Middle frontal gyrus (tissue), 1 donor: ENCODE data around the gene ZNF616.
A peak's percentile ranks its signal among the peaks of the same experiment; 100 is the strongest.
"Not testable (repeated sequence)": the region's sequence is repeated elsewhere in the genome, so short reads cannot be mapped to it uniquely, and the experiment has no call there.

Experiments
- DNase-seq: peaks from one replicate; pipeline ENCODE4 v3.0.0-alpha.2; 2015; ENCODE audit warnings: low spot score; ENCODE audit errors: extremely low spot score

The ZNF616 gene

GRCh38 chr19:52110780-52111179 lies 29.0 kb downstream of the ZNF616 start:
- DNase-seq = no peak

- DNase-seq = no peak
Observed at GRCh38 chr19:52102782-52103181, 37.0 kb downstream of the ZNF616 start.

GRCh38 chr19:52101866-52102562 lies 37.7 kb downstream of the ZNF616 start:
- no peak for DNase-seq

GRCh38 chr19:52099497-52100138 lies 40.1 kb downstream of the ZNF616 start:
- DNase-seq = no peak

GRCh38 chr19:52096416-52096815 lies 43.3 kb downstream of the ZNF616 start:
- DNase-seq = not testable (repeated sequence)

GRCh38 chr19:52095172-52096014 lies 44.3 kb downstream of the ZNF616 start, which contains the start of gene ZNF841:
ZNF841 (minus strand) TSS chr19:52095765; CDS start chr19:52084801, 10,964 bp downstream.
- DNase-seq = peak; percentile 77

GRCh38 chr19:52094526-52095130 lies 45.1 kb downstream of the ZNF616 start:
- no peak for DNase-seq

GRCh38 chr19:52086481-52086880 lies 53.3 kb downstream of the ZNF616 start:
- DNase-seq = no peak

- no peak for DNase-seq
Observed at GRCh38 chr19:52070496-52070895, 69.2 kb downstream of the ZNF616 start.

GRCh38 chr19:52069653-52070052 lies 70.1 kb downstream of the ZNF616 start:
- DNase-seq = no peak

- no peak for DNase-seq
Observed at GRCh38 chr19:52066258-52066863, 73.4 kb downstream of the ZNF616 start.

GRCh38 chr19:52065399-52065798 lies 74.3 kb downstream of the ZNF616 start:
- DNase-seq = no peak
